GM18499 (cell line): ENCODE data around the gene MYH9.

Experiments used
- ATAC-seq: cut with Tn5 transposase; IDR thresholded peaks from one replicate; pipeline ENCODE4 v1.9.1; 2021; ENCODE audit warnings: moderate number of reproducible peaks; ENCODE audit not compliant: insufficient read depth, unreplicated experiment

MYH9 gene

DNA sequence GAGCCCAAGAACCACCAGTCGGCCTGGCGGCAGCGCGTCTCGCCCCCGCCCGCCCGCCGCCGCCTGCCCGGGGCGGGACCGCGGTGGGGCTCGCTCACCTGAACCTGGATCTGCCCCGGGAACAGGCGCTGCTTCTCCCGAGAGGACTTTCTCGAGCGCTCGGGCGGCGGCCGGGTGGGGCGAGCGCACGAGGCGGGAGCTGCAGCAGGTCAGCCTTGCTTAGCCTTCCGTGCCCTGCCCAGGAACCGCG is 133 bp downstream of the MYH9 start:
- ATAC-seq = no peak

DNA sequence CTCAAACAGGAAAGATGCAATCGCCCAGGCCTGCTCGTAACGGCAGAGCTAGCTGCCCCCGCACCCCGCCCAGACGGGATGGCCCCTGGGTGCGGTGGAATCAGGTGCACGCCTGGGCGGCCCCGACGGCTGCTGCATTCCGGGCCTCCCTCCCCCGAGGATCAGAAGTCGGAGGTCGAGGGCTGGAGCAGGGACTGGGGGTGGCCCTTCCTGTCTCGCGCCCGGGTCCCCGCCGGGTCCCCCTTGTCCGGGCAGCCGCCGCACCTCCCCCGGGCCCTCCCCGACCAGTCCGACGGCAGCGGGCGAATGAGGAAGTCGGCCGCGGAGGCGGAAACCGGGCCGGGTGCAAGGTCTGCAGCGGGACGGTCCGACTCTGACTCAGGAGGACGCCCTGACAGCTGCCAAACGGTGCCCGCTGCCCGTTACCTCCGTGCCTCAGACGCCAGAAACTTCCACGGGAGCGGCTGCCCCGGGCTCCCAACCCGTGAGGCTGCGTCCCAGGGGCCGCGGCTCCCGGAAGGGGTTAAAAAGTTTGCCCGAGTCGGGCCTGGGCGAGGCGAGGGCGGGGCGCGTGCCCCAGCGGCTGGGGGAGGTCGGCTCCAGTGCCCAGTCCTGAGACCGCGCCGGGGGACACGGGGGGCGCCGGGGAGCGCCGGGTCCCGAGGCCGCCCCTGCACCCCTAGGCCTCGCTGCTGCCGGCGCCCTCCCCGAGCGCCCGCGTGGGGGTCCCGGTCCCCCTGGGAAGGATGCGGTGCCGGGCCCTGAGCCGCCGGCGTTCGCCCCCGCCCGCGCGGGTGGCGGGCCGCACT is 663 bp downstream of the MYH9 start:
- no peak for ATAC-seq

DNA sequence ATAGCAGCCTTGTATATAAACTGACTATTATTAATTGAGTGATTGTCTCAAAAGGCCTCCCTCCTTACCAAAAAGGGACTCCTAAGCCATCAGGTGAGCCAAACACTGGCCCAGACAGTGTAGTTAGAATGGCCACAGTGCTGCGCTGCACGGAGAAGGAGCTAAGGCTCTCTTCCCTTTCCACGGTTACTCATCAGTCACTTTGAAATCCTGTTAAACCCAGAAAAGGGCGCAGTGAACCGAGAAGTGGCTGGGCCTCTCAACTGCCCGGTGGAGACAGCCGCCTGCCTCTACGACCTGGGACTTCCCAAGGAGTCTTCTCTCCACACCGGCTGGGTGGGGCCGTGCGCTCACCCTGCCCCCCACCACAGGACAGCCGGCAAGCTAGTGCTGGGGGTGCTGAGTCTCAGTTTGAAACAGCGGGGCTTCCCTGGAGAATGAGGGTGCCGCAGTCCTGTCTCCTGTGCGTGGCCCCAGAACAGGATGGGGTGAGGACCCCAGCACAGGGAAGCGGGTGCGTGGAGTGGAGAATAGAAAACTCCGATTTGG is 1.3 kb downstream of the MYH9 start:
- ATAC-seq = no peak

DNA sequence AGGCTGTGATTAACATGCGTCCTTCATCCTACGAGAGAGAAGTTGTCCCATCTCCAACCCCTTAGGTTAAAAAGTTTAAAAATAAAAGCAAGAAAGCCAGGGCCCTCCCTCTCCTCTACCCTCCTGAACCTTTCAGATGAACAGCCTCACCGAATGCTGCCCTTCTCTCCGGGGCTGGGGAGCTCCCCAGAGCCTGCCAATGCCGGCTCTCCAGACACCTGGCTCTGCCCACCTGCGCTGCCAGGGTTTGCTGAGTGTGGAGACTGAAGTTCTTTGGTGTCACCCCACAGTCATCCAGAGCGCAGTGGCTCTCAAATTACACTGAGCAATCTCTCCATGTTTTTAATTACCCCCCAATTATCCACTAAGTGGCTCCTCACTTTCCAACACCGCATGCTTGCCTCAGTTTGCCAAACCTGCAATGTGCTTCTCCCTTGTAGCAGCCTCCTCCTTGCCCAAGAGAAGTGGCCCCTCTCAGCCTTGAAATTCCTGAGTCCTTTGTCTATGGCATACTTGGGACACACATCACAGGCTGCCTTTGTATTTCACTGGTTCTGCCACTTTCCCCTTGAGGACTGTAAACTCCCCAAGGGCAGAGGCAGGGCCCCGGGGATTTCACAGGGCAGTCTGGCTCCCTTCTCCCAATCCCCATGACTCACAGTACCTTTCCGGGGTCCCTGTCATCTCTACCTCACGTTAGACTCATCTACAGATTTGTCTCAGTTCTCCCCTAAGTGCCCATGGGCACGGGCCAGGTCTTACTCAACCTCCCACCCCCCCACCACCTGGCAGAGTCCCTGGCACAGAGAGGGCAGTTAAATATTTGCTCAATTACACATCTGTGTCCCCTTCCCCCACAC is 2.0 kb downstream of the MYH9 start:
- no peak for ATAC-seq

DNA sequence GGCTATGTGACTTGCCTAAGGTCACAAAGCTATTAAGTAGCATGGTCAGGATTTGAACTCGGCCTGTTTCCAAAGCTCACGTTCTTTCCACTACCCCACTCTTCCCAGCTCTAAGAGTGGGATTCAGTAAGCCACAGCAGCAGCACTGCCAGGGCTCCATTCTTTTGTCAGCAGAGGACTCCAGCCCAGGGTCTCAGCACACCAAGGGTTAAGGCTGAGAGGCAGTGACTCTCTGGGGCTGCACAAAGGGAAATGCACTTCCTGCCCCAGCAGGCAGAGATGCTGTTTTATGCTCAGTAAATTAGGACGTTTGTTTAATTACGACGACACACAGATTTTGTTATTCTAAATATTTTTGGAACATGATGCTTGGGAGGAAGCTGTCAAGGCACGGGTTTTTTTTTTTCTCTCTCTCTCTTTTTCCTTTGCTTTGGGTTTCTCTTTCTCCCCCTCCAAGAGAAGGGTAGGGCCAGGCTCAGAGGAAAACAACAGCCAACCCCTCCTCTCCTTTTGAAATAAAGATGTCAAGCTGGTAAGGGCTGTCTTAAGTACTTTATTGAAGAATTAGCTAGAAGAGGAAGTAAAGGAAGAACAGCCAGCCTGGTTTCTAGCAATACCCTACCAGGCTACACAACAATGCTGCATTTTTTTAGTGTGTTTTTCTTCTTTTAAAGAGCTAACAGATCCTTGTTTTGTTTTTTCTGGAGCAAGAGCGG is 2.8 kb downstream of the MYH9 start:
- ATAC-seq = no peak

DNA sequence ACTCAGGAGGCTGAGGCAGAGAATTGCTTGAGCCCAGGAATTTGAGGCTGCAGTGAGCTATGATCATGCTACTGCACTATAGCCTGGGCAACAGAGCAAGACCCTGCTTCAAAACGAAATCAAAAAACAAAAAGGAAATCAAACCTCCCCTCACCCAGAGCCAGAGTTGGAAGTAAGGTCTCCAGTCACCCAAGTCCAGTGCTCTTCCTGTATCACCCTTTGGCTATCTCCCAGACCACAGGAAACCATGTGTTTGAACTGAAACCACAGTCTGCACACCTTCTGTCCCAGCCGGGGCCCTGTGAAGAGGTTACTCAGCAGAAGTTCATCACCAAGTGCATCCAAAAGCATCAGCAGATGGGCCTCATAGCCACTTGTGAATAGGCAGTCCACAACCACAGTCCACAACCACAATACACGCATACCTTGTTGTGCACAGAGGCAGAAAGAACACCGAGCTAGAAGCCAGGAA is 4.6 kb downstream of the MYH9 start:
- ATAC-seq = no peak

DNA sequence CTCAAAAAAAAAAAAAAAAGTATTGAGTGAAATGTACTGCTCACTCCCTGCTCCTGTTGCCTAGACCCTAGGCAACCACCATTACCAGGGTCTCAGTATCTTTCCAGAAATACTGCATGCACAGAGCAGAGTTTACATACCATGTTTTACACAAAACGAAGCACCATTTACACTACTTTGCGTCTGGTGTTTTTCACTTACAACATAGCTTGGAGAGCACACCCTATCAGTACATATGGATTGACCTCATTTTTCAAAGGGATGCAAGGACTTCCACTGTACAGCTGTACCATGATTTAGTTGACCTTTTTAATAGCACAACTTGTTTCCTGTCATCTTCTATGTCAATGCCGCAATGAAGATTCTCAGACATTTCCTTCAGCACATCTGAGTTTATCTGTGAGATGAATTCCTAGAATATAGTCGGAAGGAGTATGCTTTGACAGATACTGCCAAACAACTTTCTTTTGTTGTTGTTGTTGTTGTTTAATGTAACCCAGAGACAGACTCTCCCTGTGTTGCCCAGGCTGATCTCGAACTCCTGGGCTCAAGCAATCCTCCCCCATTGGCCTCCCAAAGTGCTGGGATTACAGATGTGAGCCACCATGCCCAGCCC is 6.1 kb downstream of the MYH9 start:
- ATAC-seq = no peak

DNA sequence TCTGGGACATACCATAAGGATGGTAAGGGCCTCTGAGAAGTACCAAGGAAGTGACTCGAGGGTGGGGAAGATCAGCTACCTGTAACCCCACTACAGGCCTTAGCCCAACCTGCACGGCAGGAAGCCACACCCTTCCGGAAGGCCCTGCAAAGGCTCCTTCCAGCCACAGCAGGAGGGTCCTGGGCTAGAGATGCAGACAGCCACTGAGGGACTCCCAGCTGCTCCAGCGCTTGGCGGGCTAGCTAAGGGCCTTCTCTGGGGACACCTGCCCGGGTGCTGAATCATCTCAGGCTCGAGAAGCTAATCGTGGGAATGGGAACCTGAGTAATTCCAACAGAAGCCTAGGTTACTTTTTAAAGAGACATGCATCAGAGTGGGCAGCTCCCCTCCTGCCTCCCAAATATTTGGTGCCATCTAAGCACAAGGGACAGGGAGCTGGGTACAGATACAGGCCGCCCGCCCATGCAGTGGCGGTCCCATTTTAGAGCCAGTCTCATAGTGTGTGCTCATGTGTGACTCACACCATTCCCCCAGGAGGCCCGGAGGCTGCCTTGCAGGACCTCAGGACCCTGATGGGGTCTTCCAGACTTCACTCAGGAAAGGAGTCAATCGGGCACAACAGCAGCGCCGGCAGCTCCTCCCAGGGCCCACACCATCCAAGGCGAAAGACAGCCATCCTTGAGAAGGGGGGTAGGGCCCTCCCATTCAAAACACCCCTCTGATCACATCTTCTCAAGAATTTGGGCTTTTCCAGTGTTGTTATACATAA is 8.0 kb downstream of the MYH9 start:
- no peak for ATAC-seq

DNA sequence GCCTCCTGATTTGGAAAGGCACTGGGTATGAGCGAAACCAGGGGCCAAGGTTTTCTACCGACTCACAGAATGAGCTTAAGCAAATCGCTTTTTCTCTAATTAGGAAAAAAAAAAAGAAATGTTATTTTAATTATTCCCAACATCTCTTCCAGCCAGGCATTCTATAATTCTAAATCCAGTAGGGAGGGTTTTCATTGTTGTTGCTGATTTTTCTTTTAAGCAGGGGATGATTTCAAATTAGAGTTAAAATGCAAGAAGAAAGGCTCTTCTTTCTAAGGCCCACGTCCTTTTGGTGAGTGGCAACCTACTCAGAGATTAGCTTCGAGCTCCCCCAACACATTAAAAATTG is 8.9 kb downstream of the MYH9 start:
- ATAC-seq = no peak

DNA sequence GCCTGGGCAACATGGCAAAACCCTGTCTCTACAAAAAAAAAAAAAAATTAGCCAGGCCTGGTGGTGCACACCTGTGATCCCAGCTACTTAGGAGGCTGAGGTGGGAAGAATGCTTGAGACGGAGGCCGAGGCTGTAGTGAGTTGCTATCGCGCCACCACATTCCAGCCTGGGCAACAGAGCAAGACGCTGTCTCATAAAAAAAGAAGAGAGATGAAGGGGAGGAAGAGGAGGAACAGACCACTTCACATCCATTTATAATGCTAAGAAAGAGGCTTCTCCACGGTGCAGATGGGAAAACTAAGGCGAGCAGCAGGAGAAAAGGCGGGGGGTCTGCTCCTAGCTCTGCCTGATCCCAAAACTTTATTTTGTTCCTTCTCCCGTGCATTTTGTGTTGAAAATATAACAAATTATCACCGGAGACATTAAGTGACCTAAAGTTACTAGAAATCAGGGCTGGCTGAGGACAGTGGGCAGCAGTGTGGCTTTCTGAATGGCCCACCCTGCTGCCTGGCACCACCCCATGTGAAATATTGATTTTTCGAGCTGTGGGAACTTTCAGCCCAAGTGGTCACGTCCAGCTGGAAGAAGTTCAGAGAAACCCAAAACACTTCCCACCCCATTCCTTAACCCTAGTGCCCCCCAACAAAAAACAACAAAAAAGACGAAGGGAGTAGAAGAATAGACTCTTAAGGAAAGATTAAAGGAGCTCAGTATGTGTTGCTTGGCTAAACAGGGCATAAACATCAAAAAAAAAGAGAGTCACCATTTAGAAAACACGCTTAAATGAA is 9.5 kb downstream of the MYH9 start:
- no peak for ATAC-seq

DNA sequence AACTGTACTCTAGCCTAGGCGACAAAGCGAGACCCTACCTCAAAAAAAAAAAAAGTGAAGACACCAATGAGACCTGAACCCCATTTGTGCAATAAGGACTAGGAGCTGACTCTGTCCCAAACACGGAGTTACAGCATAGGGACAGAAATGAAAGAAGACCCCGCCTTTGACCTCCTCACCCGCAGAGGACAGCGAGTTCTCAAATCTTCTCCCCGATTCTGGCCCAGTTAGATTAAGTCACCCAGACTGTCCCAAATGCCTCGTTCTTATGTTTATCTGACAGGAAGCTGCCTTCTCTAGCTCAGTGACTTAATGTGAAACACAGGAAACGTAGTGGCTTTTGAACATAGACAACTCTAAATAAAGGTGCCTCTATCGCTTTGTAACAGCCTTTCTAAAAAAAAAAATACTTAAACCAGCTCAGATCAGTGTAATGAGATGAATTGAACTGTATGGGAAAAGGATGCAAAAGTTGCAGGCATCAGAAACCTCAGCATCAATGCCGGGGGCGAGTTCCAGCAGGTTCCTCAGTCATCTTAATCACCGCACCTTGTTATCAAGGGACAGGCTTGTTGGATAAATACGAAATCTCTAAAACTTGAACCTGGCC is 10.6 kb downstream of the MYH9 start:
- no peak for ATAC-seq

DNA sequence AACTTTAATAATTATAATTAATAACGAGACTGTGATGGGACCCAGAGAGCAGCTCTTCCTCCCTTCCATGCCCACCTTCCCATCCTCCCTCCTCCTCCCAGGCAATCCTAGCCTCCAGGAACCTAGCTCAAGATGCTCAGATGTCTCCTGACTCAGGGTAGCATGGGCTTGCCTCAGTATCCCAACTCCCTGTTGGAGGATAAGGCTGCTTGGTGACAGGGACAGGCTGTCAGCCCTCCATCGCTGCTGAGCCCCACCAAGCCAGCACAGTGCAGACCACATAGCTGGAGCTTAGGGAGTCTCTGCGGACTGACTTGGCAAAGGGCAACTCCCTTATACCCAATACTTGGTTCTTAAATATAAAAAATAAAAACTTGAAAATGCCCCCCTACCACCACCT is 11.5 kb downstream of the MYH9 start:
- no peak for ATAC-seq

DNA sequence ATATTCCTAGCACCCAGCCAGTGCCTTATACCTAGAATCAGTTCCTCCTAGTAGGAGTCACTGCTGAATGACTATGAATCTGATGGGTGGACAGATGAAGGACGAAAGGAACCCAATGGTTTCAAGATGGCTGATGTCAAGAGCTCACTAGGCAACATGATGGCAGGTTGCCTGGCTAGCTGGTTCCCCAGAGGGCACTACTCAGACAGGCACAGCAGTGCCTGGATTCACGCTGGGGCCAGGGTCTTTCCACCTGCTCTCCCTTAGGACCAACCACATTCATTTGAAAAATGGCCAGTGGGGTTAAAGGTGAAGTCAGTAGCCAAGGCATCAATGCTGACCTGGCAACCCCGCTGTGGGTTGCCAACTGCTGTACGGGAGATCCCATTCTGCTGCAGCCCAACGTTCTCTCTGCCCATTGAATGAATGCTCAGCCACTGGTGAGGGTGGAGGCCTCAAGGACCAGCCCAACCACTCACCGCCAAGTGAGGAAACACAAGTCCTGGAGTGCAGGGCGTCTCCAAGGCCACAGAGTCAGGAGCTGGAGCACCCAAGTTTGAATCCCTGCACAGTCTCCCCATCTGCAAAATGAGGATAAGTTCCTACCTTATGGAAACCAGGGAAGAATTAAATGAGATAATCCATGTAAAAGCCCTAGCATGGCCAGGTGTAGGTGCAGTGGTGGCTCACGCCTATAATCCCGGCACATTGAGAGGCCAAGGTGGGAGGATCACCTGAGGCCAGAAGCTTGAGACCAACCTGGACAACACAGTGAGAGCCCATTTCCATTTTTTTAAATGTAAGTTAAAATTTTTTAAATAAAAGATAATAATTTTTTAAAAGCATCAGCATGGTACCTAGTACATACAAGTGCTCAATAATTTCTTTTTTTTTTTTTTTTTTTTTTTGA is 12.4 kb downstream of the MYH9 start:
- no peak for ATAC-seq

DNA sequence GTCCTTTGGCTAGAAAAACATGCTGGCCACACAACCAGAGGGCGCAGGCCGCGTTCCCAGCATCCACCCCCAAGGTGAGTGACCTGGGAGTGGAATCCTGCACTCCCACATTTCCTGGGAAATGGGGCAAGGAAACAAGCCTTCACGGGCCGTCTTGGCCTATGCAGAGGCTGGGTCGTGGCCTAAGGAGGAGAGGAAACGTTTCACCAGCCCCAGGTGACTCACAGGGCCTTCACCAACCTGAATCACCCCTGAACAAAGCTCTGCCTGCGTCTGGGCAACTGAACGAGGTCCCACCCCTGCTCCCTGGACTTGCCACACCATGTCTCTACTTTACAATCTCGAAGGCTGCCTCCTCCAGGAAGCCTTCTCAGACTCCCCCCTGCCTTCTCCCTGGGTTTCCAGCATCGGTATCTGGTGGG is 13.2 kb downstream of the MYH9 start:
- no peak for ATAC-seq

DNA sequence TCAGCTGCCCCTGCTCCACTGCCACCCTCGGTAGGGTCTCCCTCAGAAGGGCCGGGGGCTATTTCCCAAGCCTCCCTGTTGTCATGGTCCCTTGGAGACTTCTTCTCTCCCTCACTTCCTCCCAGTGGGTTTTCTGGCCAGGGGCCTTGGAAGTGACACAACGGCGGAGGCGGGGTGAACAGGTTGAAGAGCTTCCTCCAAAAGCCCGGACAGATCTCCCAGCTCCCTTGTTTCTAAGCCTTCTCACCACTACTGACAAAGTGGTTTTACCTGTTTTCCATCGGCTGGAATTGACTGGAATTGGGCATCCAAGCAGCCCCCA is 14.5 kb downstream of the MYH9 start:
- ATAC-seq = no peak

DNA sequence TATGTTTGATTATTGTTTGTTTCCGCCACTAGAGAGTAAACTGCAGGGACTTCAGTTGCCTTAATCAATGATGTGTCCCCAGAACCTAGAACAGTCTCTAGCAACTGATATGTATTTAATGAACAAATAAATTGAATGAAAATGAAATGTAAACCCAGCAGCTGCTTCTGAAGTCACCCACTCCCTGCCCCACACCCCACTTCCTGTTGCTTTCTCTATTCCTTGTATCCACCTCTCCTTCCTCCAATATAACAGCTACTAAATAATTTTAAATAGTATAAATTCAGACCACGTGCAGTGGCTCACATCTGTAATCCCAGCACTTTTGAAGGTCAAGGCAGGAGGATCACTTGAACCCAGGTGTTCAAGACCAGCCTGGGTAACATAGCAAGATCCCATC is 15.8 kb downstream of the MYH9 start:
- no peak for ATAC-seq

DNA sequence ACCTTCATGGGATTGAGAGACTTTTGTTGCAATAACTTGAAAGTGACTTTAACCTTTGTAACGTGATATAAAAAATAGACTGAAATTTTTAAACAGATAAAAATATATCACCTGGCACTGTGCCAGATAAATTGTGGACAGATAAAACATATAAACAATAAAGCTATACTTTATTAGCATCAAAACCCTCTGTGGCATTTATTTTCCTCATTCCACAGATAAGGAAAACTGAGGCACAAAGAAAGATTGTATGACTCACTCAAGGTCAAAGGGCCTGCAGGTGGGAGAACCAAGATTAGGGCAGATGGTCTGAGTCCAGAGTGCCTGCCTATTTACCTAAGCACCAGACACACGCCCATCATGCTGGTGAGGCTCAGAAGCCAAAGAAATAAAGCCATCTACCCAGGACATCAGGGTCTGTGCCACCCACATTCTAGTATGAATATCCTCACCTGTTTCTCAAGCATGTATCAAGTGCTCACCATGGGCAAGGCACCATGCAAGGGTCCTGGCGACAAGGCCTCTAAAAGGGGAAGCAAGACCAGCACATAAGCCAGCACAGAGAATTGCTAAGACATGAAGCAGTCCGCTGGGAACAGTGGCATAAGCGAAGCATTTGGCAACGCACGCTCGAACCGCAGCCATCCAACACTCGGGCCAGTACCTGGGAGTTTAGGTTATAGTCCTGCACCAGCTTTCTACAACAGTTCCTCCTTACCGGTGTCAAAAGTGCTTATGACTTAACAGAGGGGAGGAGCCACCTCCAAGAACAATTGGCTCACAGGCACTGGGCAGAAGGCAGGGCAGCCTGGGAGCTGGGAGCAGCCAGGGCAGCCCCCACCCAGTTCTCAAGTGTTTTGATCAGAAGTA is 17.6 kb downstream of the MYH9 start:
- ATAC-seq = no peak
